HG02588 (cell line): ENCODE data around the gene DNAJB12.
A peak's percentile ranks its signal among the peaks of the same experiment; 100 is the strongest.
"Not testable (repeated sequence)": the region's sequence is repeated elsewhere in the genome, so short reads cannot be mapped to it uniquely, and the experiment has no call there.

Experiments used
- ATAC-seq: cut with Tn5 transposase; IDR thresholded peaks from one replicate; pipeline ENCODE4 v1.9.1; 2021; ENCODE audit warnings: mild to moderate bottlenecking, moderate library complexity; ENCODE audit not compliant: unreplicated experiment

Gene DNAJB12

DNA sequence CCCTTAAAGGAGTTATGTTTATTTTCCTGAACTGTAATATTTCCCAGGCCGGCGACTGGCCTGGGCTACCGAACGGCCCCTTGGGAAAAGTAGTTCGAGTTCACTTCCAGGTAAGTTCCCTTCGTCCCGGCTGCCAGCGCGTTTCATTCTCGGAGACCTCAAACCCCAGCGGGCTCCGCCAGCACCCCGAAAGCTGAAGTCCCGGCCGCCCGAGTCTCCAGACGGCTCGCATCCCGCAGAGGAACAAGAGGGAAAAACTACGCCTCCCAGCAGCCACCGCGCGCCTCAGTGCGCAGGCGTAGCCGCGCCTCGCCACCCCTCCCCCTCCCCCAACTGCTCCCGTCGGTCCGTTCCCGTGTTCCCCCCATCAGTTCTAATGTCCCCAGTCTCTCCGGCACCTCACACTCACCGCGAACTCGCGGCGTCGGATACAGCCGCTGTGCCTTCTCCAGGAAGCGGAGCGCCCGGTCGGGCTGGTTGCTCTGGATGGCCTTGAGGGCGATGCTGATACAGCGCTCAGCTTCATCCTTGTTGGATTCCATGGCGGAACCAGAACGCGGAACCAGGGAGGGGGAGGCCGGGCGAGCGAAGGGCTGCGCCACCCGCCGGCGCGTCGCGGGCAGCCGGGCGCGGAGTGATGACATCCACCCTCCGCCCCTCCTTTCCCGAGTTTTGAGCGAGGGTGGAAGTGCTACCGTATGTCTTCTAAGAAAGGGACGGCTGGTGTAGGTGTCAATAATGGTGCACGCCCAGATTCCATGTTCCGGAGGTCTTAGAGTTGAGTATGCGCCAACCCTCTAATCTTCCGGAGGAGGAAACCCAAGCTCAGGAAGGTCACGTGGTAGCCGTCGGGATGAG lies at the start of gene DNAJB12:
Gene DNAJB12, minus strand, starts transcription at position 564 of the 858 bp plus-strand sequence. Its CDS starts 22 bp downstream, at position 542.
- peak; percentile 66 for ATAC-seq

DNA sequence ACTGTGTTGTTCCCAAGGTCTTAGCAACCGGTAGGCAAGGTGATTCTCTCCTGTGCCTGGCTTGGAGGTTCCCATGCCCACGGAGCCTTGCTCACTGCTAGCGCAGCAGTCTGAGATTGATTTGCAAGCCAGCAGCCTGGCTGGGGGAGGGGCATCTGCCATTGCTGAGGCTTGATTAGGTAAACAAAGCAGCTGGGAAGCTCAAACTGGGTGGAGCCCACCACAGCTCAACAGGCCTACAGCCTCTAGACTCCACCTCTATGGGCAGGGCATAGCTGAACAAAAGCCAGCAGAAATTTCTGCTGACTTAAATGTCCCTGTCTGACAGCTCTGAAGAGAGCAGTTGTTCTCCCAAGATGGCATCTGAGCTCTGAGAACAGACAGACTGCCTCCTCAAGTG lies 40.9 kb upstream of the DNAJB12 start:
- not testable (repeated sequence) for ATAC-seq

DNA sequence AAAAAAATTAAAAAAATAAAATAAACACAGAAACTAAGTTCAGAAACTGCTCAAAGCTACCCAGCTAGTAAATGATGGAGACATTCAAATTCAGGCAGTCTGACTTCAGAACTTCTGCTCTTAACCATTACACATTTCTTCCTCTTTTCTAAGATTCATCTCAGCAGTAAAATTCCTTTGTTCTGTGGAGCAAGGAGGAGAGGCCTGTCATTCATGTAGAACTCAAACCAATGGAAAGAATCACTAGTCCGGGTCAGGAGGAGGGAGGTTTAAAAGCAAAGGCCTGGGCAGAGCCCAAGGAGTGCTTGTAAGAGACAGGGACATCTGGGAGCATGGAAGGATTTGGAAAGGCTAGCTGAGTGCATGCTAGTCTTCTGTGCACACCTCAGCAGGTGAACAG lies 37.9 kb upstream of the DNAJB12 start:
- no peak for ATAC-seq

DNA sequence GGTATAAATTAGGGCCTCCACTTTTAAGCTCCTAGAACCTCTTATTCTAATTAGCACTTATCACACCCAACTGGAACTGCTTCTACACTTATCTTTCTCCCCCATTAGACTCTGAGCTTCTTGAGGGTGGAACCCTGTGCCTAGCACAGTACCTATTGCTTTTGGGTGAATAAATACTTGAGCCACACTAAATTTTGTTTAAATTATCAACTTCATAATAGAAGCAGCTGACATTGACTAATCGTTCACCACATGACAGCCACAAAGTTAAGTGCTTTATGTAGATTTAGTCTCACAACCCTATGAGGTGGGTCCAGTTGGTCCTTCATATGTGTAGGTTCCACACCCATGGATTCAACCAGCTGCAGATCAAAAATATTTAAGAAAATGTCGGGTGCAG lies 36.0 kb upstream of the DNAJB12 start:
- ATAC-seq, result no peak

DNA sequence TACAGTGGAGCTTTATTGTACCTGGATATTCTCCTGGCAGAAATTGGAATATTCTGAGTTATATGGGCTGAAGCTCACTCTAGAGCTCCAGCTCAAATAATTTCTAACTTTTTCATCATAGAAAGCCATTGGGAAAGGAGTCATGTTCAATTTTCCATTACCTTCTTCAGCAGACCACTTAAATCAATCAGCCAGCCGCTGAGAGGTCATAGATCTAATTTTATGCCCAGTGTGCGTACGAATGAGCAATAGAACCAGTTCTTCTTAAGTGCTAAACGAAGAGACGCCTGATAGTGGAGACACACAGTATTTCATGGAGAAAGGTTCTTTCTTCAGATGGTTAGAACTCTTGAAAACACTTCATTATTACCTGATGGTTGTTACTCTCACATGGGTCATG lies 35.0 kb upstream of the DNAJB12 start:
- ATAC-seq, result no peak

DNA sequence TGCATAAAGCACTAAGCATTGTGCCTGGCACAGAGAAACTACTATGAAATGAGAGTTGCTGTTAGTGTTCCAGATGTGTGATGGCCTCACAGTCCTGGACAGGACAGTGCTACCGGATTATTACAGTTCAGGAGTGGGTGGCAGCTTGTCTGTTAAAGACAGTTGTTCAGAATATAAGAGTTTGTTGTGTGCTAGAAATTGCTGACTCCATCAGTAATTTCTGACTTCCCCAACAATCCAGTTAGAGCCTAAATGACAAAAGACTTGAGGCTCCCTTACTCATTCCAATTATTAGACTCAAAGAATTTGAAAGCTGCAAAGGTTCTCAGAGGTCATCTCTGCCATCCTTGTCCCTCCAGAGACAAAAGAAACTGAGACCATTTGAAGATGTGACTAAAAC lies 34.3 kb upstream of the DNAJB12 start:
- ATAC-seq, result no peak

DNA sequence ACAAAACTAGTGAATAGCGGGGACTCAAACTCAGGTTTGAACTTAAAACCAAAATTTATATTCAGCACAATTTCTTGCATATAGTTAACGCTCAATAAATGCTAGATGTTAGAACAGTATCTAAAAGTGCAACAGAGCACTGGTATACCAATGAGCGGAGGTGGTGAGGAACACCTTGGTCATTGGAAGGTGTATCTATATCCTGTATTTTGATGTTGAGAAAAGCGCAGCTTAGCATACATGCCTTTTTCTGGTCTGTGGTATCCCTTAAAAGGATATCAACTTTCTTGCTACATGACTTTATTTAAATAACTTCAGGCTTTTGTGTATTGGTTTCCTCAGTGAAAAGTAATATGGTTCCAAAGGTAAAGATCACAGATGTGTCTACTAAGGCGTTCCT lies 33.3 kb upstream of the DNAJB12 start:
- no peak for ATAC-seq

DNA sequence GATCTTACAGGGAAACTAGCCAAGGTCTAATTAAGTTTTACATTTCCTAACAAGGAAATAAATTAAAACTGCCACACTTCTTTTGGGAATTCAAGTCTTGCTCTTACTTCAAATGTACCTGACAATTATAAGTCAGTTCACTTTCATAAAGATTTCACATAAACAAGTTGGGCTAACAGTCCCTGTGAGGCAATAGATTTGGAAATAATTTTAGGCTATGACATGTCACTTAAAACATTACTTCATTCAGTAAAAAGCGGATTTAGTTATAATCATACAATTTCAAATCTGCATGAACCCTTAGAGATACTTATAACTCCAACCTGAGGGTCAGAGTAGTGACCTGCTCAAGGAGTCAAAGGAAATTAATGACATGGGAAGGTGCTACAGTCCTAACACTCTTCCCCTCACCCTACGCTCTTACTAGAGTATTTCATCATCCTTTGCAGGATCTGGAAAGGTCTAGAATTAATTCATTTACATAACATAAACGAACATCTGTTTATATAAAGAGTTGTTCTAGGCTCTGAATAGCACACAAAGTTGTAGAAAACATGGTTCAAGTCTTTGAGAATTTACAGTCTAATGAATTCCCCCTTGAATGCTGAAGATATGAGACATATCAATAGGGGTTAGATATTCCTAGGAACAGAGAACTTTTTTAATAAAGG lies 32.3 kb upstream of the DNAJB12 start:
- ATAC-seq, result no peak

DNA sequence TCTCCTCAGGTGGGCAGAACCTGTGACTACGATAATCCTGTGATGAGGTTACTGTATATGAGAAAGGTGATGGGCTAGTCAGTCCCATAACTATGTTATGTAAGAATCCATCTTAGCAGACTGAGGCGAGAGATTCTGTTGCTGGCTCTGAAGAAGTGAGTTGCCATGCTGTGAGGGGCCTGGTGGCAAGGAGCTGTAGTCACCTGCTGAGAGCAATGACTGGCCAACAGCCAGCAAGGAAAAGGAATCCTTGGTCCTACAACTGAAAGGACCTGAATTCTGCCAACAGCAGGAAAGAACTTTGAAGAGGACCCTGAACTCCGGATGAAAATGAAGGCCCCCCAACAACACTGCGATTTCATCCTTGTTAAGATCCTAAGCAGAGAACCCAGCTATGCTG lies 31.0 kb upstream of the DNAJB12 start:
- ATAC-seq, result no peak

DNA sequence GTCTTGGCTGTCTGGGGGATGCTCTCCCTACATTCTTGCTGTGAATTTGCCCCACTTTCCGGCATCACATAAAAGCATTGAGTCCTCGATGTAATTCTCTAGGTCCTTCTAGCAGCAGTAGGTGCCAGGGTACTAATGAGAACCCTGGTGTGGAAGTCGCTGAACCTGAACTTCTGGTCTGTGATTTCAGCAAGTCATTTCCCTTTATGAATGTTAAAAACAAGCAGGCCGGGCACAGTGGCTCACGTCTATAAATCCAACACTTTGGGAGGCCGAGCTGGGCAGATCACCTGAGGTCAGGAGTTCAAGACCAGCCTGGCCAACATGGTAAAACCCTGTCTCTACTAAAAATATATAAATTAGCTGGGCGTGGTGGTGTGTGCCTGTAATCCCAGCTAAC lies 30.3 kb upstream of the DNAJB12 start:
- ATAC-seq, result not testable (repeated sequence)

DNA sequence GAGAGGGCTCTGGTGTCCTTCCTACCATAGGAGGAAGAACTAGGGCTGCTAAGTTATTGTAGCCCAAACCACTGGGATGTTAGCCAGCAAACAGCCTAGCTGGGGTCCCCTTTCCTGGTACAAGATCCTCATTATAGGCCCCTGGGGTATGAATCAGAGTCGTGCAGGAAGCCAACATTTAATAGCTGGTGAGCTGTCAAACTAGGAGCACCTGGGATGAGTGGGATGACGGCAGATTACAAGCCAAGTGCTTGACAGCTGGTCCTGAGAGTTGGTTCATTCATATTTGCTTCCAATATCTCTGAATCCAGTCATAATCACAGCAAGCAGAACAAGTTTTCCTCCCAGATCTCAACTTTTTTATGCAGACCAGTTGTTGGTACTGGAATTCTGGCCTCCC lies 25.1 kb upstream of the DNAJB12 start:
- no peak for ATAC-seq

DNA sequence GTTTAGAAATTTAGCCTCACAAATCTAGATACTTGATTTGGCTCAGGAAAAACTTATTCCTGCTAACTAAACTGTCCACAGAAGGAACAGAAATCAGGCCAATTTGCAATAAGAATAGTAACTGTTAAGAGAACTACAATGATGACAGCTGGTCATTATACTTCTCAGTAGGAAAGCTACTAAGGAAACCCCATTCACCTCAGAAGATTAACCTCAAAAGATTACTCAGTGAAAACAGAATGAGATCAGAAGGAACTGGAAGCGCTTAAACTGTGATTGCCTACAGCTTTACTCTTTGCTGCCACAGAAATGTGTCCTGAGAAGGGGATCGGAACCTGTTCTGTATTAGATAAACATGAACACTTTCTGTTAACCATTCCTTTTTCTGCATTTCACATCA lies 24.3 kb upstream of the DNAJB12 start:
- no peak for ATAC-seq

DNA sequence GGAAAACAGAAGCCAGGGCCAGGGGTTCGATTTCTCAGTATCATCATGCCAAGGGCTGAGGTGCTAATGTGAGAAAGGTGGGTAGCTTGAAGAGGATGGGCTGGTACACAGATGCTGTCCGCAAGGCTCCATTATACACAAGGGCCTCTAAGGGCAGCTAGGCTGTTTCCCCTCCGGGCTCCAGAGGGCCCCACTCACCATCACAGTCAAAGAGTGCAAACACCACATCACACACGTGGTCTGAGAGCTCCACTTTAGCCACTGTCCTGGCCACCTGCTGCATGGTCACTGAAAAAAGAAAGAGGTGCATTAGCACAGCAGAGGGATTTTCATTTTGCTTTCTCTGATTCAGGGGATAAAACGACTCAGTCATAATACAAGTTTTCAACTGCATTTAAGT lies 20.9 kb upstream of the DNAJB12 start:
- ATAC-seq, result no peak

DNA sequence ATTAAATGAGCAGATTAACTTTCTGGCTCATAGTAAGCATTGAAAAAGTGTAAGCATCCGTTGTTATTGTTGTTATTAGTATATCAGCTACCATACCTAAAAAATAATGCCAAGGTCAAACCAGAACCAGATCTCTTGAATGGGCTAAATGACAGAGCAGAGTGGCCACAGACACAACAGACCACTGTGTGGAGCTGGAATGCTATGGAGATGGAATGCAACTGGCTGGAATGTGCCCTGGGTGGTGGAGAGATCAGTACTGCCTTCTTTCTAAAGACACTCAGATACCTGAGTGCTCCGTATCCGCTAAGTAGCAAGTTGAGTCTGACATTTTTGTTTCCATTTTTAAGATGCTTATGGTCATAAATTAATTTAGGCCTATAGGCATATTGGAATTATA lies 20.5 kb upstream of the DNAJB12 start:
- no peak for ATAC-seq

DNA sequence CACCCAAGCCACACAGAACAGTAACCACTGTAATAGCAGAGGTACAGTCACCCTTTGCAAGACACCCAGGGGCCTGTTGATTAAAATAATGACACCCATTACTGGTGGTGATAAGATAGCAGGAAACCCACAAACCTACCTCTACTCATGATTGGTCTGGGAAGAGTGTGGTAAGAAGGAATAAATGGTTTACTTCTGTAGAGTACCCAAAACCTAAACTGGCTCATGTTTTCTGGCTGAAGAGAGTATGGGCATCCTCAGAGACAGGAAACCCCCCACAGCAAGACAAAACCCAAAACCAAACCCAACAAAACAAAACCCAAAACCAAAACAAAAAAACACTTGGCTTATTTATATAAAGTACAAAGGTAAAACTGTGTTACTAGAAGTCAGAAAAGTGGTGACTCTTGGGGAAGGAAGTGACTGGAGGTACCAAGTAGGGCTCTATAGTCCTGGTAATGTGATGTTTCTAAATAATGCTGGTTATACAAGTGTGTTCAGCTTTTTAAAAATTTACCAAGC lies 15.5 kb upstream of the DNAJB12 start:
- no peak for ATAC-seq

DNA sequence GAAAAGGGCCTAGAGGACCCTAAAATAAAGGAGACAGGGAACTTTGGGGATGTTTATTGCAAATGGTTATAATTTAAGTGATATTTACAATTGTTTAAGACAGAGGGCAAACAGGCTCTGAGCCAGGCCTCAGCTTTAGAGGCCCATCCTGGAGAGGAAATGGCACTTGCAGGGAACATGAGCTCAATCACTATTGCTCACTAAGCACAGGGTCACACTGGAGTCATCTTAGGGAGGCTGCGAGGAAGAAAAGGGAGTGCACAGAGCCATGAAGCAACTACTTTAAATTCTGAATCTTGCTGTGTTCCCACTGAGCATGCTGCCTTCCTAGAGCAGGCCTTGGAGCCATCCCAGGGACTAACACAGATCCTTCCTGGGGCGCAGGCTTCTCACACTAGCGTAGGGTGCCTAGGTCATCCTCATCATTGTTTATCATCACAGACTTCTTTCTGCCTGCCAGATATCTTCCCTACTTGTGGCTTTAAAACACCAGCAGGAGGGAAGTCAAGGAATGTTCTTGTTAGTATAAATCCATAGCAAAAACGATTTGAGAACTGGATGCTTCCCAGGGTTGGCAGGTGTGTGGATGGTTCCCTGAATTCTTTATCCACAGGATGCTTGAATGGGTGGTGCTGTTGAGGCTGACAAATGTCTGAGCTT lies 12.7 kb upstream of the DNAJB12 start:
- no peak for ATAC-seq

DNA sequence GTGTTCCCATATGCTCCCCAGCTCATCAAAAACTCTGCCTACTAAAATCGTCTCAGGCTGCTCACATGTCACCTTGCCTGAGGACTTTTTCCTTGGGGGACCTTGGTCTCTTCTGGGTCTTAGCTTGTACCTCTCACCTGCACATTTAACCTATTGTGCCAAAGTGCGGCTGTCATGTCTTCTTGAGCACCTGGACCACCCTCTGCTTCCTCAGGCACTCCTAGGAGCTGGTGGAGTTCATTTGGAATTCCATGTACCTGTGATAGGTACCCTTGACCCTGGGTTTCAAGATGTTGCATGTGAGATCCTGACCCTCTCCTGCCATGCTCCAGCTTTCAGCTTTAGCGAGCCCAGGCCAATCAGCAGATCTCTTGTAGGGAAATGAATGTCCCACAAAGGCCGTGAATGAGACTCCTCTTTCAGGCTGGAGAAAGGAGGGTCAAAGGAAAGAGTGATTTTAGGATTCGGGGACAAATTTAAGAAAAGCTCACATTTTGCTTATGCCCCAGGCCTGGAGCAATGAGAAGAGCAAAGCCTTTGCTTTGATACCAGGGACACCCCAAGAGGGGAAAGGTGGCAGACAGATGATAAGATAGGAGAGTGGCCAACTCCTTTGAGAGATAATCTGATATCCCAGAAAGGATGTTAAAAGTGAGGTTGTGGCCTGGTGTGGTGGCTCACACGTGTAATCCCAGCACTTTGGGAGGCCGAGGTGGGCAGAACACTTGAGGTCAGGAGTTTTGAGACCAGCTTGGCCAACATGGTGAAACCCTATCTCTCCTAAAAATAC lies 10.6 kb upstream of the DNAJB12 start:
- ATAC-seq, result no peak

DNA sequence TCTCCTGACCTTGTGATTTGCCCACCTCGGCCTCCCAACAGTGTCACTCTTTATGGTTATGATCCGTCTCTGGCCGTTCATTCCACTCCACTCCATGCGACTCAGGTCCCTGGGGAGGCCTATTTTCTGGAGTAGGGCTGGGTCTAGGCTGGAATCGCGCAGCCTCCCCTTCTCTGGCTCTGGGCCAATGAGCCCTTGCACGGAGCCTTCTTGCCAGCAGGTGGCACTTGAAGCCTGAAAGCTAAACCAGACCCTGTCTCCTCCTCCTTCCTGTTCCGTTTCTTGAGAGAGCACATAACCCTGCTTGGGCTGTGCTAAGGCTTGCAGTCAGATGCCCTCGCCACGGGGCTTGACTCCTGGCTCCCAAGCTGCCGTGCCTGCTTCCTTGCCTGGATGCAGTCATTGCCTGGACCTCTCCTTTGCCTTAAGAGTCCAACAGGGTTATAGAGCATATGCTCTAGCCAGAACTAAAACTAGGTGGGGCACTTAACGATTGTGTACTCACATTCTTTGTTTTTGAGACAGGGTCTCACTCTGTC lies 9.6 kb upstream of the DNAJB12 start:
- ATAC-seq, result peak; percentile 93

DNA sequence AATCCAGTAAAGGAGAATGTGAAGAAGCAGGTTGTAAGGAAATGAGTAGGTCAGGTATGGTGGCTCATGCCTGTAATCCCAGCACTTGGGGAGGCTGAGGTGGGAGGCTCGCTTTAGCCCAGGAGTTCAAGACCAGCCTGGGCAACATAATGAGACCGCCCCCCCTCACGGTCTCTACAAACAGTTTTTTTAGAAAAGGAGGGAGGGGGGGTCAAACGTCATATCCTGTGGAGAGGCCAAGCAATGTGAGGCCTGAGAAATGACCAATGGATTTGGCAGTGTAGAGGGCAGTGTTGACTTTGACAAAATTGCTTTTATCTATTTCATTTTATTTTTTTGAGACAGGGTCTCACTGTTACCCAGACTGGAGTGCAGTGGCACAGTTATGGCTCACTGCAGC lies 2.3 kb upstream of the DNAJB12 start:
- no peak for ATAC-seq

DNA sequence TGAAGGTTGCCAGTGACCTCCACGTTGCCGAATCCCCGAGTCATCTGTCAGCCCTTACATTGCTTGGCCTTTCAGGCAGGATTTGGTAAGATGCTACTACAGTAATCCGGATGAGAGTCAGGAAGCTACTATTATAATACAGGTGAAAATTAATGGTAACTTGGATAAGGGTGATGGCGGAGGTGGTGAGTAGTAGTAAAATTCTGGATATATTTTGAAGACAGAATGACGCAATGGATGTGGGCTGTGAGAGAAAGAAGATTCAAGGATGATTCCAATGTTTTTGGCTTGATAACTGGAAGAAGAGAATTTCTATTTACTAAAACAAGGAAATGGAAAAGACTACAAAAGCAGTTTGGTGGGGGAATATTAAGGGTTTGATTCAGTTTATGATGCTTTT lies 1.4 kb upstream of the DNAJB12 start:
- ATAC-seq, result no peak

DNA sequence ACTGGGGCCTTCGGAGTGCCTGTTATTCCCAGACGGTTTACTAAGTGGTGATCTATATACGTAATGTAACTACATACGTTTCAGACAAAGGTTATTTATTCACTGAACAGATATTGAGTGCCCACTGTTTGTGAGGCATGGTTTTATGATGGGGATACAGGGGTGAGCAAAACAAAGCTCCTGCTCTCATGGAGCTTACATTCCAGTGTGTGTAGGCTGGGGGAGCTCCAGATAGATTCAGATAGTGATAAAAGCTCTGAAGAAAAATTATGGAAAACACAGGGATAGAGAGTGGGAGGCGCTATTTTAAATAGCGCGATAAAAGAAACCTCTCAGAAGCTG lies 466 bp upstream of the DNAJB12 start:
- peak; percentile 5 for ATAC-seq
